ENCODE results near the gene LDLRAD2. TPM values are rescaled to one million over a fixed set of nuclear protein-coding genes. Genes with fewer than 3 reads are reported as not detected.

The LDLRAD2 gene
- total RNA-seq, 1 experiment from 2014 or later: not detected

DNA sequence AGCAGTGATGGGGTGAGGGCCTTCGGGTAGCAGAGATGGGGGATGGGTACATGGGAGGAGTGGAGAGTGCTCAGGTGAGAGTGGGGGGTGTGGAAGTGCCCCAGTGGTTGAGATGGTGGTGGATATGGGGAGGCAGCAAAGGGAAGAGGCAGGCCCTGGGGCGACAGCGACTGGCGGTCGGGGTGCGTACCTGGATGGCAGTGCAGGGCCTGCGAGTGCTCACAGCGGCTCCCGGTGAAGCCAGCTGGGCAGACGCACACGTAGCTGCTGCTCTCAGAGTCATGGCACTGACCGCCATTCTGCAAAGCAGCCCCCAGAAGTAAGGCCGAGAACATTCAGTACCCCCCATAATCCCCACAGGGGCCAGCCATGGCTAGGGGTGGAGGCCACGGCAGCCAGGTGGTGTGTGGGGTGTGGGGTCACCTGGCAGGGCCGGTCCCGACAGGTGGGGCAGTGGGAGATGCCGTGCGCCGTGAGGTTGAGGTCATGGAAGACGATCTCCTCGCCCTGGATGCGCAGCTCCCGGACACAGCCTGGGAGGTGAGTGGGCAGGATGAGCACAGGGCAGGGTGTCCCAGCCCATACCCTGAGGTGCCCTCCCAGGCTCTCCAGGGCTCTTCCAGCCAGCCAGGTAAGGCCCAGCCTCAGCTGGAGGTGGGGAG is 18.9 kb downstream of the LDLRAD2 start:
- BruUV-seq (replicated peaks): no TSS peak
- no peak for DNase-seq (ENCODE audit: unreplicated experiment)
- Mint-ChIP-seq H3K27me3 (ENCODE audit: insufficient read depth, unreplicated experiment) (no peaks in the 10 kb centered on the region), H3K9me3 (ENCODE audit: unreplicated experiment) (peaks cover 14% of the 10 kb centered on the region), H3K4me3 (ENCODE audit: unreplicated experiment) (no peak overlapping the region), H3K36me3 (ENCODE audit: insufficient read depth, unreplicated experiment) (peaks cover 59% of the 10 kb centered on the region), H3K4me1 (ENCODE audit: insufficient read depth, unreplicated experiment) (no peaks in the 10 kb centered on the region), H3K27ac (ENCODE audit: low read depth, unreplicated experiment) (no peak overlapping the region)
- TF ChIP-seq CTCF (IDR thresholded peaks at IDR 0.05; ENCODE audit: unreplicated experiment): no peak
- ChIA-PET CTCF (no interaction called here), POLR2A (no interaction called here)
- intact Hi-C loops (cut with micrococcal nuclease): no loop called here

DNA sequence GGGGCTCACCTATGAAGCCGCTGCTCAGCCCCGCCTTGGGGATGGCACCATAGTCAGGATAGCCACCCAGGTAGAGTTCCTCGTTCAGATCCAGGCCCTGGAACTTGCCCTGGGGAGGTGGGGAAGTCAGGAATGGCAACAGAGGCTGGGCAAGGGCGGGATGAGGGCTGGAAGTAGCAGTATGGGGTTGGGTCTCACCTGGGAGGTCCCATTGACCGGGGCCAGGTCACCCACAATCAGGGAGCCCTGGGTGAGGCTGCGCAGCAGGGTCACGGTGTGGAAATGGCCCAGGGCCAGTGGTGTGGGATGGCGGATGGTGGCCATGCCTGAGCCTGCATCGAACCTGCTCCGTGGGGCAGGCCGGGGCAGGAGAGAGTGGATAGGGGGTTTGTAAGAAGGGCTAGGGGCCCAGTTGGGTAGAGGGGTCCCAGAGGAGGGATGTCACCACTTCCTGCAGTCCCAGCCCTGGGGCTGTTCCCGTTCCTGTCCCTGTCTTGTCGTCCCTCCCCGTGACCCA is 19.4 kb downstream of the LDLRAD2 start:
- Mint-ChIP-seq H3K9me3 (ENCODE audit: unreplicated experiment) (peaks cover 14% of the 10 kb centered on the region), H3K36me3 (ENCODE audit: insufficient read depth, unreplicated experiment) (peaks cover 65% of the 10 kb centered on the region), H3K27ac (ENCODE audit: low read depth, unreplicated experiment) (peak overlapping the region; percentile 48), H3K4me1 (ENCODE audit: insufficient read depth, unreplicated experiment) (no peaks in the 10 kb centered on the region), H3K27me3 (ENCODE audit: insufficient read depth, unreplicated experiment) (no peaks in the 10 kb centered on the region), H3K4me3 (ENCODE audit: unreplicated experiment) (no peak overlapping the region)
- no peak for TF ChIP-seq CTCF (IDR thresholded peaks at IDR 0.05; ENCODE audit: unreplicated experiment)
- intact Hi-C loops (cut with micrococcal nuclease): no loop called here
- ChIA-PET CTCF (no interaction called here), POLR2A (interaction anchor here (0.6 kb wide), 1 partner anchor 105 kb away, joined by 3 read pairs; no protein-coding TSS in a partner anchor)
- no peak for DNase-seq (ENCODE audit: unreplicated experiment)
- BruUV-seq (replicated peaks): no TSS peak

DNA sequence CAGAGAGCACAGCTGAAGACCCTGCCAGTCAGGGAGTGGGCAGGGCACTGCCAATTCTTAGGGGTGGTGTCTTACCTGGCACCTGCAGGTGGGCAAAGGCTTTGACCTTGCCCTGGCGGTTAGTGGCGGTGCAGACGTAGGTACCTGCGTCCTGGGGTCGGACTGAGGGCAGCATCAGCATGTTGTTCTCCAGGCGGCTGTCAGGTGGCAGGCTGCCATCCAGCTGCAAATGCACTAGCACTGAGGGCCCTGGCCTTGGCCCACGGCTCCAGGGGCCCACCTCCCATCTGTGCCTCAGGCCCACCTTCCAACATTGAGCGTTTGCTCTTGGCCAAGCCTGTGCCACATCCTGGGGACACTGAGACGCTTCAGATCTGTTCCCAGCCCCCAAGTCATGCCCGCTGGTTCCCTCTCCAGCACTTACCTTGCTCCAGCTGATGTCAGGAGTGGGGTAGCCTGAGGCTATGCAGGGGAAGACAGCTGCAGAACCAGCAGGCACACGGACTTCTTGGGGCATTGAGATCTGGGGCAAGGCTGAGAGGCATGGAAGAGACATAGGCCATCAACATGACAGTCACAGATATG is 21.4 kb downstream of the LDLRAD2 start:
- DNase-seq (ENCODE audit: unreplicated experiment): no peak
- intact Hi-C loops (cut with micrococcal nuclease): no loop called here
- no peak overlapping the region for H3K4me3 Mint-ChIP-seq (ENCODE audit: unreplicated experiment)
- no peak for TF ChIP-seq CTCF (IDR thresholded peaks at IDR 0.05; ENCODE audit: unreplicated experiment)
- no peak overlapping the region for H3K27ac Mint-ChIP-seq (ENCODE audit: low read depth, unreplicated experiment)
- CTCF ChIA-PET: interaction anchor here (0.6 kb wide), 1 partner anchor 126 kb away, joined by 3 read pairs; no protein-coding TSS in a partner anchor
- no TSS peak for BruUV-seq (replicated peaks)
- H3K4me1 Mint-ChIP-seq (ENCODE audit: insufficient read depth, unreplicated experiment): no peaks in the 10 kb centered on the region
- peaks cover 71% of the 10 kb centered on the region for H3K36me3 Mint-ChIP-seq (ENCODE audit: insufficient read depth, unreplicated experiment)
- POLR2A ChIA-PET: no interaction called here
- no peaks in the 10 kb centered on the region for H3K27me3 Mint-ChIP-seq (ENCODE audit: insufficient read depth, unreplicated experiment)
- peaks cover 14% of the 10 kb centered on the region for H3K9me3 Mint-ChIP-seq (ENCODE audit: unreplicated experiment)

- intact Hi-C loops (cut with micrococcal nuclease): no loop called here
- Mint-ChIP-seq H3K36me3 (ENCODE audit: insufficient read depth, unreplicated experiment) (peaks cover 77% of the 10 kb centered on the region), H3K4me3 (ENCODE audit: unreplicated experiment) (no peak overlapping the region), H3K27ac (ENCODE audit: low read depth, unreplicated experiment) (no peak overlapping the region), H3K9me3 (ENCODE audit: unreplicated experiment) (peaks cover 14% of the 10 kb centered on the region), H3K4me1 (ENCODE audit: insufficient read depth, unreplicated experiment) (no peaks in the 10 kb centered on the region), H3K27me3 (ENCODE audit: insufficient read depth, unreplicated experiment) (no peaks in the 10 kb centered on the region)
- CTCF ChIA-PET: interaction anchor here (0.8 kb wide), 1 partner anchor 8 kb away, joined by 3 read pairs; no protein-coding TSS in a partner anchor
- no TSS peak for BruUV-seq (replicated peaks)
- POLR2A ChIA-PET: no interaction called here
- DNase-seq (ENCODE audit: unreplicated experiment): no peak
- no peak for TF ChIP-seq CTCF (IDR thresholded peaks at IDR 0.05; ENCODE audit: unreplicated experiment)
Observed at GRCh38 chr1:21834094-21834493, 22.0 kb downstream of the LDLRAD2 start.
